Activated B cell treated with CpG ODN at 0.5 μM for 24 hours (primary cell): ENCODE data around the gene MTM1. TPM values are rescaled to one million over a fixed set of nuclear protein-coding genes. Genes with fewer than 3 reads are reported as not detected.

Source experiments
- ATAC-seq: fragments of 200-7000 bp; cut with Tn5 transposase; one replicate; pipeline ENCODE4 v1.10.0; 2021; ENCODE audit warnings: low read depth, mild to moderate bottlenecking, moderate library complexity
- CTCF ChIA-PET: fragments of 350-600 bp; sonication (Branson Sonifier 250); formaldehyde crosslinking; loops from one replicate; lab custom pipeline; 2021; ENCODE audit warnings: antibody characterized with exemption; lab: Charles Lee
- POLR2A ChIA-PET: fragments of 350-600 bp; sonication (Branson Sonifier 250); formaldehyde crosslinking; loops from one replicate; lab custom pipeline; 2021; ENCODE audit warnings: antibody characterized with exemption; lab: Charles Lee
- DNase-seq: peaks from one replicate; pipeline ENCODE4 v3.0.0; 2022
- H3K27ac Mint-ChIP-seq: one replicate; pipeline ENCODE4 v1.8.0; 2020; ENCODE audit warnings: mixed read lengths
- H3K27me3 Mint-ChIP-seq: one replicate; pipeline ENCODE4 v1.8.0; 2021; ENCODE audit warnings: mixed read lengths
- H3K36me3 Mint-ChIP-seq: one replicate; pipeline ENCODE4 v1.8.0; 2021; ENCODE audit warnings: low read depth, mixed read lengths
- H3K4me1 Mint-ChIP-seq: one replicate; pipeline ENCODE4 v1.8.0; 2021; ENCODE audit warnings: mixed read lengths
- H3K4me3 Mint-ChIP-seq: one replicate; pipeline ENCODE4 v1.8.0; 2020; ENCODE audit warnings: mild to moderate bottlenecking, mixed read lengths
- H3K9me3 Mint-ChIP-seq: one replicate; pipeline ENCODE4 v1.8.0; 2020; ENCODE audit warnings: mixed read lengths
- CTCF ChIP-seq: fragments of 200-600 bp; IDR thresholded peaks from one replicate; pipeline ENCODE4 v1.8.0; 2022; ENCODE audit warnings: antibody characterized with exemption, mild to moderate bottlenecking
- intact Hi-C: fragments of 100-400 bp; cut with micrococcal nuclease; formaldehyde crosslinking; loops from one replicate; pipeline ENCODE4 v1.15.1; 2024
- total RNA-seq: library from RNA; stranded (reverse); gene quantifications from 2 replicates; pipeline ENCODE4 v1.2.3, GENCODE V29; 2022

The MTM1 gene
- total RNA-seq, 1 donor from 2014 or later, result 24.4 TPM

GRCh38 chrX:150536455-150537116, 31.8 kb upstream of the MTM1 start:
- Mint-ChIP-seq H3K27me3 (no peaks in the 10 kb centered on the region), H3K9me3 (peaks cover 6% of the 10 kb centered on the region), H3K36me3 (no peaks in the 10 kb centered on the region), H3K4me1 (no peaks in the 10 kb centered on the region), H3K4me3 (no peak overlapping the region), H3K27ac (no peak overlapping the region)
- ATAC-seq (no peak), DNase-seq (no peak)
- CTCF ChIA-PET, result no interaction called here
- intact Hi-C loops, result no loop called here
- no peak for TF ChIP-seq CTCF
- POLR2A ChIA-PET, result no interaction called here

GRCh38 chrX:150537851-150538250, 30.6 kb upstream of the MTM1 start:
- peaks cover 6% of the 10 kb centered on the region for H3K9me3 Mint-ChIP-seq
- ATAC-seq (no peak), DNase-seq (no peak)
- H3K4me1 Mint-ChIP-seq, result peaks cover 8% of the 10 kb centered on the region
- ChIA-PET CTCF (no interaction called here), POLR2A (no interaction called here)
- H3K27ac Mint-ChIP-seq, result no peak overlapping the region
- H3K27me3 Mint-ChIP-seq, result no peaks in the 10 kb centered on the region
- intact Hi-C loops, result no loop called here
- no peak overlapping the region for H3K4me3 Mint-ChIP-seq
- TF ChIP-seq CTCF, result no peak
- H3K36me3 Mint-ChIP-seq, result no peaks in the 10 kb centered on the region

- no peaks in the 10 kb centered on the region for H3K27me3 Mint-ChIP-seq
- H3K4me1 Mint-ChIP-seq, result peaks cover 25% of the 10 kb centered on the region
- DNase-seq (no peak), ATAC-seq (no peak)
- POLR2A ChIA-PET, result no interaction called here
- no peak overlapping the region for H3K4me3 Mint-ChIP-seq
- H3K27ac Mint-ChIP-seq, result no peak overlapping the region
- CTCF ChIA-PET, result no interaction called here
- no peaks in the 10 kb centered on the region for H3K9me3 Mint-ChIP-seq
- no peaks in the 10 kb centered on the region for H3K36me3 Mint-ChIP-seq
- intact Hi-C loops, result no loop called here
- TF ChIP-seq CTCF, result no peak
Measured at GRCh38 chrX:150540965-150541364, 27.5 kb upstream of the MTM1 start.

GRCh38 chrX:150542846-150543229, 25.6 kb upstream of the MTM1 start:
- H3K9me3 Mint-ChIP-seq, result no peaks in the 10 kb centered on the region
- no peak for DNase-seq
- peak; percentile 58 for ATAC-seq
- H3K36me3 Mint-ChIP-seq, result no peaks in the 10 kb centered on the region
- H3K27ac Mint-ChIP-seq, result peak overlapping the region; percentile 77
- ChIA-PET CTCF (interaction anchor here (0.8 kb wide), 1 partner anchor 58 kb away, joined by 3 read pairs; no protein-coding TSS in a partner anchor), POLR2A (interaction anchor here (0.7 to 1.9 kb wide), 5 partner anchors 25 to 604 kb away, joined by 3 to 5 read pairs (median 3); partner anchors contain the start of genes EOLA2 and MTM1)
- no peaks in the 10 kb centered on the region for H3K27me3 Mint-ChIP-seq
- peak overlapping the region; percentile 60 for H3K4me3 Mint-ChIP-seq
- intact Hi-C loops, result loop anchor here (2.0 kb wide), 1 partner anchor 26 kb away; the partner anchor contains the start of gene MTM1
- peaks cover 35% of the 10 kb centered on the region for H3K4me1 Mint-ChIP-seq
- TF ChIP-seq CTCF, result no peak

- DNase-seq (no peak), ATAC-seq (peak; percentile 56)
- intact Hi-C loops, result loop anchor here (2.0 kb wide), 1 partner anchor 25 kb away; the partner anchor contains the start of gene MTM1
- Mint-ChIP-seq H3K27ac (peak overlapping the region; percentile 77), H3K27me3 (no peaks in the 10 kb centered on the region), H3K9me3 (no peaks in the 10 kb centered on the region), H3K4me3 (peak overlapping the region; percentile 60), H3K36me3 (no peaks in the 10 kb centered on the region), H3K4me1 (peaks cover 38% of the 10 kb centered on the region)
- ChIA-PET CTCF (interaction anchor here (1.3 kb wide), 1 partner anchor 140 kb away, joined by 3 read pairs; no protein-coding TSS in a partner anchor), POLR2A (interaction anchor here (0.7 to 1.9 kb wide), 5 partner anchors 24 to 604 kb away, joined by 3 to 5 read pairs (median 3); partner anchors contain the start of gene MTM1)
- no peak for TF ChIP-seq CTCF
Measured at GRCh38 chrX:150543230-150544155, 24.9 kb upstream of the MTM1 start.
